ENCODE results near the gene S100A4.

S100A4 gene

GRCh38 chr1:153535242-153536011 is 10.2 kb downstream of the S100A4 start, which contains the start of gene S100A6:
S100A6 (minus strand) TSS chr1:153535991; CDS start chr1:153535339, 652 bp downstream.
- in situ Hi-C loops (cut with MboI; ENCODE audit: low sequenced_read_pairs), result no loop called here

GRCh38 chr1:153534925-153535241 is 10.7 kb downstream of the S100A4 start:
- in situ Hi-C loops (cut with MboI; ENCODE audit: low sequenced_read_pairs), result no loop called here

GRCh38 chr1:153534226-153534924 is 11.2 kb downstream of the S100A4 start:
- in situ Hi-C loops (cut with MboI; ENCODE audit: low sequenced_read_pairs), result no loop called here

DNA sequence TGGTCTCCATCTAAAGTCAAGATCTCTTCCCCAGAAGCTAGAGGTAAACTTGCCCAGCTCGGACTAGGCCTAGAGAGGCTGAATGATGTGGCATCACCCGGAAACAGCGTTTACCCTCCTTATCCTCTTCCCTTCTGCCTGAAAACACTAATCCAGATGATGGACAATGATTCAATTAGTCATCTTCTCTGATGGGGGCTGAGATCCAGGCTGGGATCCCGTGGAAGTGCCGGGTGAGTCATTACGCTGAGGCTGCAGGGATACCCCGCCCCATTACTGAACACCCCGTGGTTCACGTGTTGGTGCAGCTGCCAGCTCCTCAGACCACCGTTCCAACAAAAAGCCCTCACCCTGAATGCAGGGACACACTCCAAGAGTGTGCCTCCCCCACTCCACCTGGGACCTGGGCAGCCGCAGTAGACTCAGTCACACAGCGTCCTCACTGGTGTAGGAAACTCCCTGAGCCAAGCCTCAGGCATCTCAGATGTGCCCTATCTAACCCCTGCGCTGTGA is 11.9 kb downstream of the S100A4 start:
- in situ Hi-C loops (cut with MboI; ENCODE audit: low sequenced_read_pairs), result no loop called here

- in situ Hi-C loops (cut with MboI; ENCODE audit: low sequenced_read_pairs), result no loop called here
Measured at GRCh38 chr1:153532769-153533599, 12.6 kb downstream of the S100A4 start.

DNA sequence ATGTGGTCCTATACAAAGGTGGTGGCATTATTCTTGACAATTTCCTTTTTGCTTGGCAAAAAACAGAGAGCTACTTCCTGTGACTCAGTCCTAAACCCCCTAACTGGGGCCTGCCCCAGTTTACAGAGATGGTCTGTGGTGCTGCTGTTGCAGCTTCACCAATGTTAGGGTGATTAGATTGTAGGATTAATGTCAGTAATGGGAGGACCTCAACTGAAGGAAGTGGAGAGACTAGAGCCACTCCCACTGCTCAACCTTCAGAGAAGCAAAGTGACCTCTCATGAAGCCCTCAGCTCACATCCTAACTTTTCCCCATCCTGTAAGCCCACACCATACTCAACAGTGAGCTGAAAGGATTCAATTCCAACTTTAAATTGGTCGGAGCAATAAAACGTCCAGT is 13.4 kb downstream of the S100A4 start:
- in situ Hi-C loops (cut with MboI; ENCODE audit: low sequenced_read_pairs), result no loop called here

DNA sequence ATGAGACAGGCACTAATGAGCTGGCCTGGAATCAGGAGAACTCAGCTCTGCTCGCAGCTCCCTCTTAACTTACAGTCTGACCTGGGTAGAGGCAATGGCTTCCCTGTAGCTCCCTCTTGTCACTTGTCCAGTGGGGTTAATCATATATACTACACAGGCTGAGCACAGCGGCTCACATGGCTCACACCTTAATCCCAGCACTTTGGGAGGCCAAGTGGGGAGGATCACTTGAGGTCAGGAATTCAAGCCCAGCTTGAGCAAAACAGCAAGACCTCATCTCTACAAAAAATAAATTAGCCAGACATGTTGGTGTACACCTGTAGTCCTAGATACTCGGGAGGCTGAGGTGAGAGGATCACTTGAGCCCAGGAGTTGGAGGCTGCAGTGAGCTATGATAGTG is 14.0 kb downstream of the S100A4 start:
- in situ Hi-C loops (cut with MboI; ENCODE audit: low sequenced_read_pairs), result no loop called here

GRCh38 chr1:153527683-153528040 is 17.9 kb downstream of the S100A4 start:
- in situ Hi-C loops (cut with MboI; ENCODE audit: low sequenced_read_pairs), result no loop called here

GRCh38 chr1:153527023-153527682 is 18.5 kb downstream of the S100A4 start:
- in situ Hi-C loops (cut with MboI; ENCODE audit: low sequenced_read_pairs), result no loop called here

GRCh38 chr1:153526132-153526543 is 19.5 kb downstream of the S100A4 start:
- in situ Hi-C loops (cut with MboI; ENCODE audit: low sequenced_read_pairs), result no loop called here

DNA sequence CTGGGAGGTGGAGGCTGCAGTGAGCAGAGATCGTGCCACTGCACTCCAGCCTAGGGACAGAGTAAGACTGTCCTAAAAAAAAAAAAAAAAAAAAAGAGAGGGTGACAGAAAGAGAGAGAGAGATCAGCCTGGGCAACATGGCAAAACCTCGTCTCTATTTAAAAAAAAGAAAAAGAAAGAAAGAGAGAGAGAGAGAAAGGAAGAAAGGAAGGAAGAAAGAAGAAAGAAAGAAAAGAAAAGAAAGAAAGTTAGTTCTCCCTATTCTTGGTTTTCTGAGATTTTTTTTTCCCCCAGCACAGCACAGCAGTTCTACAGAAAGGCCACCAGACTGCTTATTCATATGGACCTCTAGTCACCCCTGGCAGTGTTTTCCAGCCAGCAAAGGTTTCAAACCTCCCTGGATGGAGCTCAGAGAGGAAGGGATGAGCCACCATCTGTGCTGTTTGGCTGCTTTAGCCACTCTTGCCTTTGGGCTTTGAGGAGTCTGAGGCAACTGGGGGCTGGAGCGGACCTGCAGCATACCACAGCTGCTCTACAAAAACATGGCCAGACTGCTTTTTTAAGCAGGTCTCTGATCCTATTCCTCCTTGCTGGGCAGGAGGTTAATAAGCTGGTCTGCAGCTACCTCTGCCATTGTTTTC is 20.4 kb downstream of the S100A4 start:
- in situ Hi-C loops (cut with MboI; ENCODE audit: low sequenced_read_pairs), result no loop called here

DNA sequence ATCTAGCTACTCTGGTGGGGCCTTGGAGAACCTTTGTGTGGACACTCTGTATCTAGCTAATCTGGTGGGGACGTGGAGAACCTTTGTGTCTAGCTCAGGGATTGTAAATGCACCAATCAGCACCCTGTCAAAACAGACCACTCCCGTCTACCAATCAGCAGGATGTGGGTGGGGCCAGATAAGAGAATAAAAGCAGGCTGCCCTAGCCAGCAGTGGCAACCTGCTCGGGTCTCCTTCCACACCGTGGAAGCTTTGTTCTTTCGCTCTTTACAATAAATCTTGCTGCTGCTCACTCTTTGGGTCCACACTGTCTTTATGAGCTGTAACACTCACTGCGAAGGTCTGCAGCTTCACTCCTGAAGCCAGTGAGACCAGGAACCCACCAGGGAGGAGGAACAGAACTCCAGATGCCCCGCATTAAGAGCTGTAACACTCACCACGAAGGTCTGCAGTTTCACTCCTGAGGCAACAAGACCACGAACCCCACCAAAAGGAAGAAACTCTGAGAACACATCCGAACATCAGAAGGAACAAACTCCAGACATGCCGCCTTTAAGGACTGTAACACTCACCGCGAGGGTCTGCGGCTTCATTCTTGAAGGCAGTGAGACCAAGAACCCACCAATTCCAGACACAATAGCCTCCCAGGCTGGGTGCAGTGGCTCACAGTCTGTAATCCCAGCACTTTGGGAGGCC is 23.1 kb downstream of the S100A4 start:
- in situ Hi-C loops (cut with MboI; ENCODE audit: low sequenced_read_pairs), result loop anchor here (25.0 kb wide), 2 partner anchors 240 to 465 kb away; partner anchors contain the start of genes JTB, RAB13 and RPS27

- in situ Hi-C loops (cut with MboI; ENCODE audit: low sequenced_read_pairs), result loop anchor here (25.0 kb wide), 2 partner anchors 240 to 465 kb away; partner anchors contain the start of genes JTB, RAB13 and RPS27
Measured at GRCh38 chr1:153521808-153522207, 23.8 kb downstream of the S100A4 start.

GRCh38 chr1:153520818-153521476 is 24.7 kb downstream of the S100A4 start:
- in situ Hi-C loops (cut with MboI; ENCODE audit: low sequenced_read_pairs), result loop anchor here (25.0 kb wide), 2 partner anchors 241 to 466 kb away; partner anchors contain the start of genes JTB, RAB13 and RPS27

DNA sequence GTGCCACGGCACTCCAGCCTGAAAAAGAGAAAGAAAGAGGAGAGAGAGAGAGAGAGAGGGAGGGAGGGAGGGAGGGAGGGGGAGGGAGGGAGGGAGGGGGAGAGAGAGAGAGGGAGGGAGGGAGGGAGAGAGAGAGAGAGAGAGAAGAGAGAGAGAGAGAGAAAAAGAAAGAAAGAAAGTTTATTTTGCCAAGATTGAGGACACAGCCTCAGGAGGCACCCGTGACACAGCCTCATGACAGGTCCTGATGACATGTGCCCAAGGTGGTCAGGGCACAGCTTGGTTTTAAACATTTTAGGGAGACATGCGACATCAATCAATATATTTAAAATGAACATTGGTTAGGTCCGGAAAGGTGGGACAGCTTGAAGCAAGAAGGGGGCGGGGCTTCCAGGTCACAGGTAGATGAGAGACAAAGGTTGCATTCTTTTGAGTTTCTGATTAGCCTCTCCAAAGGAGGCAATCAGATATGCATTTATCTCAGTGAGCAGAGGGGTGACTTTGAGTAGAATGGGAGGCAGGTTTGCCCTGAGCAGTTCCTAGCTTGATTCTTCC is 25.4 kb downstream of the S100A4 start:
- in situ Hi-C loops (cut with MboI; ENCODE audit: low sequenced_read_pairs), result loop anchor here (25.0 kb wide), 2 partner anchors 242 to 467 kb away; partner anchors contain the start of genes JTB, RAB13 and RPS27

- in situ Hi-C loops (cut with MboI; ENCODE audit: low sequenced_read_pairs), result loop anchor here (25.0 kb wide), 2 partner anchors 243 to 468 kb away; partner anchors contain the start of genes JTB, RAB13 and RPS27
Measured at GRCh38 chr1:153519242-153519641, 26.4 kb downstream of the S100A4 start.

DNA sequence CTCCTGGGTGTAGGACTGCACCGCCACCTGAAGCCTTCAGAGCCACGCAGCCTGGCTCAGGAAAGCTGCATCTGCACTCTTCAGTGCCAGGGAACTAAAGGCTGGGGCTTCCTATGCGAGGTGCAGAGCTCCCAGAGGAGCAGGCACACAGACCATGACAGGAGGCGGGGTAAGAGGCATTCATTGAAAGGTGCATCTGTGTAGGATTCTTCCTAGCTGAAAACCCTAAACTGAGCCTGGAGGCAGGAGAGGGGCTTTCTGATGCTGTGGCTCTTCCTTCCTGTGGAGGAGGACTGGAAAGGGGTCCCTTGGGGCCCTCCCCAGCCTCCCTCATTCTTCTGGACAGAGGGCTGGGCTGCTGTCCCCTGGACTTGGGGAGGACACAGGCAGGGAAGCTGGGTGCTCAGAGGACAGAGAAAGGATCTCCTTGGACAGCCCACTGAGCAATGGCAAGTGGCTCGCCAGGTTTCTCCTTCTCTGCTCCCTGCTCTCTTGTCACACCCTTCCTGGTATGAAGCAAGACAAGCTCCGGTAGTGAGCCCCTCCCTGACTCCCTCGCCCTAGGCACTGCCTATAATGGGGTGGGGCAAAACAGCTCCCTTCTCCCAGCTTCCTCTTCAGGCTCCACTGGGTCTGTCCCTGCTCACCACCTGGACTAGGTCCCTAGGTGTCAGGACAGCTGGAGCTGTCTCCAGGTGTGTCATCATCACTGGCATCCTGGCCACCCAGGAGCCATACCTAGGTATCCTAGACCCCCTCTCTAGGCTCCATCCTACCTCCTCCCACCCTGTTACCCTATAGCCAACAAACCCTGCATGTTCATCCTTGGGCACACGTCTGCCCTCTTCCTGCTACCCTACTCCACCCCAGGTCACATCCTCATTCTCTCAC is 29.9 kb downstream of the S100A4 start:
- in situ Hi-C loops (cut with MboI; ENCODE audit: low sequenced_read_pairs), result loop anchor here (25.0 kb wide), 2 partner anchors 247 to 472 kb away; partner anchors contain the start of genes JTB, RAB13 and RPS27
